HG02571 (cell line): Measurements from ENCODE around the gene TGFB2.
"Not testable (repeated sequence)": the region's sequence is repeated elsewhere in the genome, so short reads cannot be mapped to it uniquely, and the experiment has no call there.

Experiments used
- ATAC-seq: cut with Tn5 transposase; IDR thresholded peaks from one replicate; pipeline ENCODE4 v1.9.1; 2021; ENCODE audit warnings: mild to moderate bottlenecking, moderate library complexity; ENCODE audit not compliant: unreplicated experiment

Gene TGFB2

GRCh38 chr1:218344814-218345672 lies at the start of gene TGFB2:
Gene TGFB2, plus strand, starts transcription at chr1:218345336. Its CDS starts 1,366 bp downstream, at chr1:218346702.
- ATAC-seq: peak; percentile 57

- ATAC-seq: no peak
Measured at GRCh38 chr1:218296162-218296561, 49.0 kb upstream of the TGFB2 start.

GRCh38 chr1:218297461-218297860 lies 47.7 kb upstream of the TGFB2 start:
- ATAC-seq: no peak

GRCh38 chr1:218297867-218298266 lies 47.3 kb upstream of the TGFB2 start:
- no peak for ATAC-seq

GRCh38 chr1:218298398-218298797 lies 46.7 kb upstream of the TGFB2 start:
- ATAC-seq: no peak

- no peak for ATAC-seq
Measured at GRCh38 chr1:218299416-218299815, 45.7 kb upstream of the TGFB2 start.

GRCh38 chr1:218301217-218301616 lies 43.9 kb upstream of the TGFB2 start:
- ATAC-seq: no peak

GRCh38 chr1:218302155-218302554 lies 43.0 kb upstream of the TGFB2 start:
- no peak for ATAC-seq

GRCh38 chr1:218303176-218303879 lies 41.8 kb upstream of the TGFB2 start:
- ATAC-seq: no peak

GRCh38 chr1:218304281-218305039 lies 40.7 kb upstream of the TGFB2 start:
- ATAC-seq: no peak

GRCh38 chr1:218305472-218306064 lies 39.6 kb upstream of the TGFB2 start:
- no peak for ATAC-seq

GRCh38 chr1:218312509-218312908 lies 32.6 kb upstream of the TGFB2 start:
- ATAC-seq: no peak

- ATAC-seq: no peak
Measured at GRCh38 chr1:218314316-218314715, 30.8 kb upstream of the TGFB2 start.

- ATAC-seq: no peak
Measured at GRCh38 chr1:218315638-218316037, 29.5 kb upstream of the TGFB2 start.

GRCh38 chr1:218317061-218317460 lies 28.1 kb upstream of the TGFB2 start:
- no peak for ATAC-seq

GRCh38 chr1:218320182-218320581 lies 25.0 kb upstream of the TGFB2 start:
- not testable (repeated sequence) for ATAC-seq

GRCh38 chr1:218322762-218323161 lies 22.4 kb upstream of the TGFB2 start:
- no peak for ATAC-seq

GRCh38 chr1:218323568-218324225 lies 21.4 kb upstream of the TGFB2 start:
- ATAC-seq: no peak

- ATAC-seq: no peak
Measured at GRCh38 chr1:218324226-218324580, 20.9 kb upstream of the TGFB2 start.

- no peak for ATAC-seq
Measured at GRCh38 chr1:218328769-218329168, 16.4 kb upstream of the TGFB2 start.
